ENCODE results near the gene ITGA3. TPM values are rescaled to one million over a fixed set of nuclear protein-coding genes. Genes with fewer than 3 reads are reported as not detected.

The ITGA3 gene
- total and polyA plus RNA-seq, 2 of the 13 experiments (the other 11 are each of a cell fraction or from before 2014, with no cell fraction given): 0.48 to 0.69 TPM

DNA sequence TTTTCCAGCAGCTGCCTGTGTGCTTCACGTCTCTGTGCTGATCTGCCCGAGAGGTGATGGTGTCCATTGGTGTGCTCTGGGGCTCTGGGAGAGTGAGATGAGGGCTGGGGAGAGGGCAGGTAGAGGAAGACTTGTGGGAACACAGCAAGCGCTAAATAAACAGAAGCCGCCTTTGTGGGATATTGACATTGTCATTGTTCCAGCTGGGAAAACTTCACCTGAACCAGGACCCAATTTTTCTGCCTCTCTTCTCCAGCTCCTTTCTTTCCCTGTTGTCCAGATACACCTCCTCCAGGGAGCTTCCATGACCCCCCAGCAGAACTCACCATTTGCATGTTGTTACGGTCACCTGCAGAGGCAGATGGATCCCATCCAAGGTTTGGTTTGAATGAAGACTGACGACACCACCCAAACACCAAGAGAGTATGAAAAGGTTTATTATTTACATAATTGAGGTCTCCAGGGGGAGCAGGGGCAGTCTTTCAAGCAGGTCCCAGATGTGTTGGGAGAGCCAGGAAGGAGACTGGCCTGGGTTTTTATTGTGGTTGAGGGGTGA, 3.6 kb upstream of the ITGA3 start:
- no peak overlapping the region for H3K4me3 ChIP-seq (replicated peaks in 1 of 3; ENCODE audit: insufficient read depth in 1 of 3, low read depth in 2 of 3, low read length in 3 of 3)
- no peaks in the 10 kb centered on the region for H3K9me3 ChIP-seq (ENCODE audit: low read length)
- TF ChIP-seq, protein P1, sequence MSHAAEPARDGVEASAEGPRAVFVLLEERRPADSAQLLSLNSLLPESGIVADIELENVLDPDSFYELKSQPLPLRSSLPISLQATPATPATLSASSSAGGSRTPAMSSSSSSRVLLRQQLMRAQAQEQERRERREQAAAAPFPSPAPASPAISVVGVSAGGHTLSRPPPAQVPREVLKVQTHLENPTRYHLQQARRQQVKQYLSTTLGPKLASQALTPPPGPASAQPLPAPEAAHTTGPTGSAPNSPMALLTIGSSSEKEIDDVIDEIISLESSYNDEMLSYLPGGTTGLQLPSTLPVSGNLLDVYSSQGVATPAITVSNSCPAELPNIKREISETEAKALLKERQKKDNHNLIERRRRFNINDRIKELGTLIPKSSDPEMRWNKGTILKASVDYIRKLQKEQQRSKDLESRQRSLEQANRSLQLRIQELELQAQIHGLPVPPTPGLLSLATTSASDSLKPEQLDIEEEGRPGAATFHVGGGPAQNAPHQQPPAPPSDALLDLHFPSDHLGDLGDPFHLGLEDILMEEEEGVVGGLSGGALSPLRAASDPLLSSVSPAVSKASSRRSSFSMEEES (CRISPR knock-in tag; IDR thresholded peaks at IDR 0.05): no peak
- TF ChIP-seq IKZF4 (CRISPR knock-in tag; IDR thresholded peaks at IDR 0.05; ENCODE audit: borderline replicate concordance, low read depth, not compliant biosample characterization): no peak
- no peak for TF ChIP-seq SNAPC5 (CRISPR knock-in tag; IDR thresholded peaks at IDR 0.05; ENCODE audit: borderline replicate concordance)
- no peak for TF ChIP-seq HOXD1 (CRISPR knock-in tag; IDR thresholded peaks at IDR 0.05)
- TF ChIP-seq RBM22 (optimal IDR thresholded peaks at IDR 0.05; ENCODE audit: low read length): no peak
- TF ChIP-seq ZNF790 (CRISPR knock-in tag; IDR thresholded peaks at IDR 0.05; ENCODE audit: borderline replicate concordance): no peak
- no peak for TF ChIP-seq KDM3A (CRISPR knock-in tag; IDR thresholded peaks at IDR 0.05; ENCODE audit: low read depth)
- no peak for TF ChIP-seq POLR2AphosphoS2 (IDR thresholded peaks at IDR 0.05; ENCODE audit: low read depth, low read length)
- TF ChIP-seq, protein P2, sequence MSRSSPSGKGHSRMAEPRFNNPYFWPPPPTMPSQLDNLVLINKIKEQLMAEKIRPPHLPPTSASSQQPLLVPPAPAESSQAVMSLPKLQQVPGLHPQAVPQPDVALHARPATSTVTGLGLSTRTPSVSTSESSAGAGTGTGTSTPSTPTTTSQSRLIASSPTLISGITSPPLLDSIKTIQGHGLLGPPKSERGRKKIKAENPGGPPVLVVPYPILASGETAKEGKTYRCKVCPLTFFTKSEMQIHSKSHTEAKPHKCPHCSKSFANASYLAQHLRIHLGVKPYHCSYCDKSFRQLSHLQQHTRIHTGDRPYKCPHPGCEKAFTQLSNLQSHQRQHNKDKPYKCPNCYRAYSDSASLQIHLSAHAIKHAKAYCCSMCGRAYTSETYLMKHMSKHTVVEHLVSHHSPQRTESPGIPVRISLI (CRISPR knock-in tag; IDR thresholded peaks at IDR 0.05; ENCODE audit: borderline replicate concordance): no peak
- TF ChIP-seq ZNF749 (CRISPR knock-in tag; IDR thresholded peaks at IDR 0.05; ENCODE audit: borderline replicate concordance): no peak
- TF ChIP-seq ZBTB7A (CRISPR knock-in tag; IDR thresholded peaks at IDR 0.05): no peak
- TF ChIP-seq CBX5 (CRISPR knock-in tag; IDR thresholded peaks at IDR 0.05; ENCODE audit: borderline replicate concordance): no peak
- no peak for TF ChIP-seq ZNF234 (CRISPR knock-in tag; conservative IDR thresholded peaks at IDR 0.05)
- TF ChIP-seq IKZF5 (CRISPR knock-in tag; IDR thresholded peaks at IDR 0.05): no peak
- no peak for TF ChIP-seq NFIB (CRISPR knock-in tag; IDR thresholded peaks at IDR 0.05; ENCODE audit: borderline replicate concordance)
- DNase-seq (ENCODE audit: low spot score) (no peak), ATAC-seq (no peak), FAIRE-seq (no peak)
- no peak overlapping the region for H3K9ac ChIP-seq (ENCODE audit: insufficient read depth, low read depth, low read length)
- no peak overlapping the region for H3K4me2 ChIP-seq (ENCODE audit: low read depth, low read length)
- intact Hi-C loops (cut with micrococcal nuclease; ENCODE audit: unreplicated experiment): no loop called here
- peaks cover 40% of the 10 kb centered on the region for H3K4me1 ChIP-seq (ENCODE audit: insufficient read depth, low read length)
- no peak overlapping the region for H3K27ac ChIP-seq (ENCODE audit: extremely low read length, insufficient read depth, low read length)
- ChIA-PET CTCF (ENCODE audit: low intra/inter-chr PET ratio, low total read pairs) (no interaction called here), POLR2A (no interaction called here)
- peaks cover 11 to 58% of the 10 kb centered on the region in 2 experiments; a peak in 4 of 5 replicates for H3K27me3 ChIP-seq (ENCODE audit: control insufficient read depth in 1 of 2, insufficient read depth in 2 of 2, low read length in 2 of 2)
- no TSS peak for BruUV-seq (replicated peaks)
- WGBS (ENCODE audit: low lambda C conversion rate): 25% methylated on average over 6 of the region's 6 CpGs
- no peaks in the 10 kb centered on the region for H4K20me1 ChIP-seq (ENCODE audit: insufficient read depth, low read length)
- H3K36me3 ChIP-seq (replicated peaks in 1 of 2; ENCODE audit: control insufficient read depth in 1 of 2, insufficient read depth in 2 of 2, low read length in 2 of 2): no peaks in the 10 kb centered on the region
- no peak overlapping the region for H2AFZ ChIP-seq (ENCODE audit: low read length)
- in situ Hi-C loops (cut with HindIII; ENCODE audit: extremely low pct_ligation_motif_present, low pct_unique_long_range_greater_than_20kb): no loop called here
- H3K79me2 ChIP-seq (ENCODE audit: insufficient read depth, low read length): no peaks in the 10 kb centered on the region
